ENCODE measurements around the gene KCNJ16.

The KCNJ16 gene

DNA sequence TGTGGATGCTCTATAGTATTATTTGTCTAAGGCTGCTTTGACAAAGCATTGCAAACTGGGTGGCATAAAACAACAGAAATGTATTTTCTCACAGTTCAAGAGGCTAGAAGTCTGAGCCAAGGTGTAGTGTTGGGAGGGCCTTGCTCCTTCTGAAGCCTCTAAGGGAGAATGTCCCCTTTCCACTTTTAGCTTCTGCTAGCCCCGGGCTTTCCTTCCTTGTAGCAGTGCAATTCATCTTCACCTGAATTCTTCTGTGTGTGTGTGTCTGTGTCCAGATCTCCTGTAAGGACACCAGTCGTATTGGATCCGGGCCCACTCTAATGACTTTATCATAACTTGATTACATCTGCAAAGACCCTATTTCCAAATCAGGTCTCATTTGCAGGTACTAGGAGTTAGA lies 18.1 kb downstream of the KCNJ16 start:
- TF ChIP-seq, protein P1, sequence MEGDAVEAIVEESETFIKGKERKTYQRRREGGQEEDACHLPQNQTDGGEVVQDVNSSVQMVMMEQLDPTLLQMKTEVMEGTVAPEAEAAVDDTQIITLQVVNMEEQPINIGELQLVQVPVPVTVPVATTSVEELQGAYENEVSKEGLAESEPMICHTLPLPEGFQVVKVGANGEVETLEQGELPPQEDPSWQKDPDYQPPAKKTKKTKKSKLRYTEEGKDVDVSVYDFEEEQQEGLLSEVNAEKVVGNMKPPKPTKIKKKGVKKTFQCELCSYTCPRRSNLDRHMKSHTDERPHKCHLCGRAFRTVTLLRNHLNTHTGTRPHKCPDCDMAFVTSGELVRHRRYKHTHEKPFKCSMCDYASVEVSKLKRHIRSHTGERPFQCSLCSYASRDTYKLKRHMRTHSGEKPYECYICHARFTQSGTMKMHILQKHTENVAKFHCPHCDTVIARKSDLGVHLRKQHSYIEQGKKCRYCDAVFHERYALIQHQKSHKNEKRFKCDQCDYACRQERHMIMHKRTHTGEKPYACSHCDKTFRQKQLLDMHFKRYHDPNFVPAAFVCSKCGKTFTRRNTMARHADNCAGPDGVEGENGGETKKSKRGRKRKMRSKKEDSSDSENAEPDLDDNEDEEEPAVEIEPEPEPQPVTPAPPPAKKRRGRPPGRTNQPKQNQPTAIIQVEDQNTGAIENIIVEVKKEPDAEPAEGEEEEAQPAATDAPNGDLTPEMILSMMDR (IDR thresholded peaks at IDR 0.05; ENCODE audit: low read depth, low read length, poor library complexity, severe bottlenecking) = no peak
- TF ChIP-seq EZH2phosphoT487 (IDR thresholded peaks at IDR 0.05; ENCODE audit: borderline replicate concordance, low read length) = no peak
- no peak overlapping the region for H3K27ac ChIP-seq (ENCODE audit: low read depth, low read length)
- H3K9me3 ChIP-seq (ENCODE audit: control insufficient read depth, insufficient read depth, low read length) = no peaks in the 10 kb centered on the region

DNA sequence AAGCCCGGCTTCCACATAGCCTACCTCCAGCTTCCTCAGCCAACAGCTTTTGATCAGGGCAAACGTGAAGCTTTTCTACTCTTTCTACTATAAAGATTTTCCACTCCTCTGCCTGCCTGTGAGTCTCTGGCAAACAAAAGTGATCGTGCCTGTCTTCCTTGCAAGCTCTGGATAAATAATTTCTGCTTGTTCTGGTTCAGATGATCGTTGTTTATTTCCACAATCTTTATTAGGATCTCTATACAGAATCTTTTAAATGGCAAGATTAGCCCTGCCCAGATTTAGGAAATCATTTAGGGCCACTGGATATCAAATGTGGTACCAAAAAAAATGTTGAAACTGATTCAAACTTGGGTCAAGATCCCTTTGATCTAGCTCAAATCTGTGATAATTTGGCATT lies 20.4 kb downstream of the KCNJ16 start:
- TF ChIP-seq, protein P1 (IDR thresholded peaks at IDR 0.05; ENCODE audit: low read depth, low read length, poor library complexity, severe bottlenecking) = no peak
- TF ChIP-seq EZH2phosphoT487 (IDR thresholded peaks at IDR 0.05; ENCODE audit: borderline replicate concordance, low read length) = no peak
- Histone ChIP-seq H3K4me2 (ENCODE audit: low read length) (no peak overlapping the region), H3K9me2 (replicated peaks; ENCODE audit: control insufficient read depth, low read length) (no peaks in the 10 kb centered on the region), H4K20me1 (ENCODE audit: control insufficient read depth, insufficient read depth, low read depth, low read length) (no peaks in the 10 kb centered on the region), H3K9me3 (ENCODE audit: control insufficient read depth, insufficient read depth, low read length) (no peaks in the 10 kb centered on the region), H3F3A (ENCODE audit: control insufficient read depth, insufficient read depth) (no peaks in the 10 kb centered on the region), H3K79me2 (ENCODE audit: control insufficient read depth, low read length) (no peaks in the 10 kb centered on the region), H3K4me3 (ENCODE audit: low read length) (no peak overlapping the region), H3K36me3 (ENCODE audit: control insufficient read depth, low read length) (no peaks in the 10 kb centered on the region), H3K27me3 (ENCODE audit: control insufficient read depth, low read length) (no peaks in the 10 kb centered on the region), H3K4me1 (ENCODE audit: control insufficient read depth, low read length) (peaks cover 14% of the 10 kb centered on the region), H3K27ac (ENCODE audit: low read depth, low read length) (no peak overlapping the region)

More for the DNA sequence above, 18.1 kb downstream of the KCNJ16 start:
- Histone ChIP-seq H3K9me2 (replicated peaks; ENCODE audit: control insufficient read depth, low read length) (no peaks in the 10 kb centered on the region), H3K4me2 (ENCODE audit: low read length) (no peak overlapping the region), H3K4me1 (ENCODE audit: control insufficient read depth, low read length) (peaks cover 6% of the 10 kb centered on the region; the same call in 1 of the 2 replicates), H3K36me3 (ENCODE audit: control insufficient read depth, low read length) (no peaks in the 10 kb centered on the region), H4K20me1 (ENCODE audit: control insufficient read depth, insufficient read depth, low read depth, low read length) (no peaks in the 10 kb centered on the region), H3K79me2 (ENCODE audit: control insufficient read depth, low read length) (no peaks in the 10 kb centered on the region), H3F3A (ENCODE audit: control insufficient read depth, insufficient read depth) (no peaks in the 10 kb centered on the region), H3K4me3 (ENCODE audit: low read length) (no peak overlapping the region), H3K27me3 (ENCODE audit: control insufficient read depth, low read length) (no peaks in the 10 kb centered on the region)

DNA sequence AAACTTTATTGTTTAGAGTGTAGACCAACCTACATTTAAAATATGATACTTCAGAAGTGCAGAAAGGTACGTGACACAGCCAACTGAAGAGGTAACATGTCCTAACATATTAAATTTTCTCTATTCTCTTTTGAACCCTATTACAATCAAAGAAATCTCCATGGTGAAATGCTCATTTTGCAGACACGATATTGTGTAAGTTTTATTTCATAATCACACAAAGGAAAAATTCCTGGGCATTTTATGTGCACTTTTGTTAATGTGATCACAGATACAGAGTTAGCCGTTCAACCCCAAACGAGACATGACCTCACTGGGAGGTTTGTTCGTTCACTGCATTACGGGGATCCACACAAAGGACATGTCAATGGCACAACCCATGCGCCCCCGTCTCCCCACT lies 21.8 kb downstream of the KCNJ16 start:
- Histone ChIP-seq H3K4me3 (ENCODE audit: low read length) (no peak overlapping the region), H3K9me3 (ENCODE audit: control insufficient read depth, insufficient read depth, low read length) (no peaks in the 10 kb centered on the region), H3K36me3 (ENCODE audit: control insufficient read depth, low read length) (no peaks in the 10 kb centered on the region), H3K27ac (ENCODE audit: low read depth, low read length) (no peak overlapping the region), H3F3A (ENCODE audit: control insufficient read depth, insufficient read depth) (no peaks in the 10 kb centered on the region), H3K9me2 (replicated peaks; ENCODE audit: control insufficient read depth, low read length) (no peaks in the 10 kb centered on the region), H3K4me2 (ENCODE audit: low read length) (no peak overlapping the region), H4K20me1 (ENCODE audit: control insufficient read depth, insufficient read depth, low read depth, low read length) (no peaks in the 10 kb centered on the region), H3K79me2 (ENCODE audit: control insufficient read depth, low read length) (no peaks in the 10 kb centered on the region), H3K4me1 (ENCODE audit: control insufficient read depth, low read length) (peaks cover 8% of the 10 kb centered on the region), H3K27me3 (ENCODE audit: control insufficient read depth, low read length) (no peaks in the 10 kb centered on the region)
- TF ChIP-seq, protein P1 (IDR thresholded peaks at IDR 0.05; ENCODE audit: low read depth, low read length, poor library complexity, severe bottlenecking) = no peak
- no peak for TF ChIP-seq EZH2phosphoT487 (IDR thresholded peaks at IDR 0.05; ENCODE audit: borderline replicate concordance, low read length)
